MM.1S (cell line): ENCODE results near the gene ANKH.

Source experiments
- EZH2 ChIP-seq: fragments of 300-600 bp; sonication (generic); optimal IDR thresholded peaks from 2 replicates; pipeline ENCODE3; 2017; ENCODE audit warnings: low read depth, mild to moderate bottlenecking, antibody characterized with exemption, low read length, mixed read lengths
- TF ChIP-seq, protein P1 (sequence below): fragments of 300-600 bp; sonication (generic); IDR thresholded peaks from 2 replicates; pipeline ENCODE4 v1.5.1; 2016; ENCODE audit warnings: antibody characterized with exemption, low read length, mixed read lengths

- TF ChIP-seq, protein P1, sequence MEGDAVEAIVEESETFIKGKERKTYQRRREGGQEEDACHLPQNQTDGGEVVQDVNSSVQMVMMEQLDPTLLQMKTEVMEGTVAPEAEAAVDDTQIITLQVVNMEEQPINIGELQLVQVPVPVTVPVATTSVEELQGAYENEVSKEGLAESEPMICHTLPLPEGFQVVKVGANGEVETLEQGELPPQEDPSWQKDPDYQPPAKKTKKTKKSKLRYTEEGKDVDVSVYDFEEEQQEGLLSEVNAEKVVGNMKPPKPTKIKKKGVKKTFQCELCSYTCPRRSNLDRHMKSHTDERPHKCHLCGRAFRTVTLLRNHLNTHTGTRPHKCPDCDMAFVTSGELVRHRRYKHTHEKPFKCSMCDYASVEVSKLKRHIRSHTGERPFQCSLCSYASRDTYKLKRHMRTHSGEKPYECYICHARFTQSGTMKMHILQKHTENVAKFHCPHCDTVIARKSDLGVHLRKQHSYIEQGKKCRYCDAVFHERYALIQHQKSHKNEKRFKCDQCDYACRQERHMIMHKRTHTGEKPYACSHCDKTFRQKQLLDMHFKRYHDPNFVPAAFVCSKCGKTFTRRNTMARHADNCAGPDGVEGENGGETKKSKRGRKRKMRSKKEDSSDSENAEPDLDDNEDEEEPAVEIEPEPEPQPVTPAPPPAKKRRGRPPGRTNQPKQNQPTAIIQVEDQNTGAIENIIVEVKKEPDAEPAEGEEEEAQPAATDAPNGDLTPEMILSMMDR: no peak
- TF ChIP-seq EZH2: no peak
Measured at GRCh38 chr5:14743601-14744295, 127.8 kb downstream of the ANKH start.
